Endothelial cell of umbilical vein (primary cell): ENCODE results near the gene CACHD1. TPM values are rescaled to one million over a fixed set of nuclear protein-coding genes. Genes with fewer than 3 reads are reported as not detected.

Experiments used
- BruUV-seq: library from RNA; stranded (reverse); fragments of 400-500 nt; replicated peaks from 2 replicates; lab custom pipeline; 2021; lab: Mats Ljungman, UMichigan
- CTCF ChIA-PET: fragments of 300-600, 350-600 bp; sonication (Branson Sonifier 250); formaldehyde crosslinking; loops from one replicate; lab custom pipeline; 2021; ENCODE audit warnings: antibody characterized with exemption, inconsistent platforms; lab: Charles Lee
- POLR2A ChIA-PET: fragments of 300-600, 350-600 bp; sonication (Branson Sonifier 250); formaldehyde crosslinking; loops from one replicate; lab custom pipeline; 2021; ENCODE audit warnings: antibody characterized with exemption, inconsistent platforms; lab: Charles Lee
- DNase-seq: peaks from one replicate; pipeline ENCODE4 v3.0.0-alpha.2; 2011; ENCODE audit warnings: low read depth, low spot score
- FAIRE-seq: peaks from 2 replicates; lab custom pipeline; 2011; peaks lifted over from hg19 to GRCh38; lab: Jason Lieb, UNC
- H2AFZ ChIP-seq: 2 replicates; pipeline ENCODE4 v1.6.0; 2012; ENCODE audit warnings: low read depth, low read length, control low read depth, inconsistent platforms
- H3K27ac ChIP-seq: 2 replicates; pipeline ENCODE4 v1.5.1; 2011; ENCODE audit warnings: low read depth, mild to moderate bottlenecking, control low read depth, low read length, moderate library complexity; ENCODE audit not compliant: insufficient read depth
- H3K27me3 ChIP-seq, 2 experiments: 2 replicates each; pipeline versions ENCODE4 v1.6.0 to v1.6.1; 2011; ENCODE audit warnings: low read length in 2 of 2, mixed read lengths in 1 of 2; ENCODE audit not compliant: control insufficient read depth in 2 of 2, insufficient read depth in 2 of 2
- H3K36me3 ChIP-seq, 2 experiments: 2 replicates in 1 of 2; 3 replicates in 1 of 2; pipeline ENCODE4 v1.5.1; 2011; ENCODE audit warnings: low read length in 2 of 2, mild to moderate bottlenecking in 1 of 2, moderate library complexity in 1 of 2; ENCODE audit not compliant: control insufficient read depth in 2 of 2, insufficient read depth in 2 of 2; ENCODE audit errors: extremely low read depth in 1 of 2
- H3K4me1 ChIP-seq: 3 replicates; pipeline ENCODE4 v1.5.1; 2011; ENCODE audit warnings: mild to moderate bottlenecking, low read length; ENCODE audit not compliant: control insufficient read depth, insufficient read depth; ENCODE audit errors: extremely low read depth
- H3K4me2 ChIP-seq: 2 replicates; pipeline ENCODE4 v1.6.1; 2011; ENCODE audit warnings: low read length, control low read depth, mixed read lengths; ENCODE audit not compliant: insufficient read depth
- H3K4me3 ChIP-seq, 3 experiments: fragments of 200-600 bp in 1 of 3; sonication (generic), shearing (Covaris generic) in 1 of 3; replicated peaks in 1 of 3; 2 replicates each; pipeline ENCODE4 v1.5.1; 2011 to 2016; ENCODE audit warnings: control low read depth in 3 of 3, low read length in 3 of 3, mild to moderate bottlenecking in 2 of 3, inconsistent platforms in 1 of 3, low read depth in 1 of 3, moderate library complexity in 1 of 3; ENCODE audit not compliant: insufficient read depth in 1 of 3
- H3K79me2 ChIP-seq: 2 replicates; pipeline ENCODE4 v1.6.0; 2012; ENCODE audit warnings: low read length, inconsistent platforms; ENCODE audit not compliant: control insufficient read depth, insufficient read depth
- H3K9ac ChIP-seq: replicated peaks from 2 replicates; pipeline ENCODE3; 2011; ENCODE audit warnings: low read length, control low read depth; ENCODE audit not compliant: insufficient read depth; ENCODE audit errors: extremely low read depth
- H3K9me1 ChIP-seq: replicated peaks from 3 replicates; pipeline ENCODE4 v1.6.0; 2011; ENCODE audit warnings: mild to moderate bottlenecking, low read length; ENCODE audit not compliant: control insufficient read depth, insufficient read depth; ENCODE audit errors: extremely low read depth
- H3K9me3 ChIP-seq: replicated peaks from 2 replicates; pipeline ENCODE4 v1.5.1; 2012; ENCODE audit warnings: low read length, inconsistent platforms; ENCODE audit not compliant: control insufficient read depth, insufficient read depth
- H4K20me1 ChIP-seq: replicated peaks from 2 replicates; pipeline ENCODE3; 2011; ENCODE audit warnings: mild to moderate bottlenecking, low read length; ENCODE audit not compliant: control insufficient read depth, insufficient read depth; ENCODE audit errors: extremely low read depth
- FOS ChIP-seq: IDR thresholded peaks from 2 replicates; pipeline ENCODE4 v1.6.1; 2011; ENCODE audit warnings: mild to moderate bottlenecking, low read length, moderate library complexity, borderline replicate concordance; ENCODE audit not compliant: insufficient read depth
- GATA2 ChIP-seq: IDR thresholded peaks from 2 replicates; pipeline ENCODE4 v1.7.0; 2011; ENCODE audit warnings: low read depth, mild to moderate bottlenecking, moderate library complexity, mixed read lengths, low read length; ENCODE audit not compliant: insufficient read length, insufficient read depth
- JUN ChIP-seq: IDR thresholded peaks from 2 replicates; pipeline ENCODE4 v1.6.1; 2011; ENCODE audit warnings: borderline replicate concordance, low read depth; ENCODE audit not compliant: insufficient read length, insufficient read depth
- MAX ChIP-seq: IDR thresholded peaks from 2 replicates; pipeline ENCODE4 v1.6.1; 2011; ENCODE audit not compliant: insufficient read depth, insufficient read length
- MYC ChIP-seq: IDR thresholded peaks from one replicate; pipeline ENCODE4 v1.6.1; 2011; ENCODE audit warnings: mild to moderate bottlenecking, low read depth, low read length
- POLR2AphosphoS5 ChIP-seq: IDR thresholded peaks from 2 replicates; pipeline ENCODE4 v1.6.1; 2012; ENCODE audit warnings: low read depth, mild to moderate bottlenecking, control low read depth, low read length, moderate library complexity; ENCODE audit not compliant: insufficient read depth
- dilution Hi-C: fragments of 300-500 bp; cut with MboI; formaldehyde crosslinking; loops from one replicate; pipeline ENCODE4 v1.15.0; 2019; ENCODE audit warnings: low sequenced_read_pairs; ENCODE audit not compliant: extremely low pct_ligation_motif_present
- intact Hi-C: fragments of 100-400 bp; cut with micrococcal nuclease; formaldehyde crosslinking; loops from one replicate; pipeline ENCODE4 v1.10.0; 2022
- polyA plus RNA-seq, 4 experiments: library from polyadenylated mRNA; depleted of rRNA in 3 of 4; stranded (reverse) in 3 of 4; unstranded in 1 of 4; fragments of >200 nt; gene quantifications; 2 replicates each; pipeline versions ENCODE4 v1.2.1 to v1.2.3, GENCODE V29; 2011 to 2012; ENCODE audit warnings: missing spikeins in 1 of 4
- total RNA-seq: library from RNA; stranded (reverse); gene quantifications from 2 replicates; pipeline ENCODE4 v1.2.3, GENCODE V29; 2021
- TF ChIP-seq, protein P1 (sequence below), 2 donors: IDR thresholded peaks; 1 replicate in 1 of 2; 2 replicates in 1 of 2; pipeline ENCODE4 v1.5.1; 2011; ENCODE audit warnings: low read length in 2 of 2, mild to moderate bottlenecking in 2 of 2, moderate library complexity in 2 of 2, control low read depth in 1 of 2, inconsistent platforms in 1 of 2, low read depth in 1 of 2; ENCODE audit not compliant: insufficient read depth in 1 of 2; ENCODE audit errors: extremely low read depth in 1 of 2

The CACHD1 gene
- total and polyA plus RNA-seq, 2 donors (not counting 3 experiments of a cell fraction or from before 2014, with no cell fraction given), result 3.6 to 9.3 TPM

DNA sequence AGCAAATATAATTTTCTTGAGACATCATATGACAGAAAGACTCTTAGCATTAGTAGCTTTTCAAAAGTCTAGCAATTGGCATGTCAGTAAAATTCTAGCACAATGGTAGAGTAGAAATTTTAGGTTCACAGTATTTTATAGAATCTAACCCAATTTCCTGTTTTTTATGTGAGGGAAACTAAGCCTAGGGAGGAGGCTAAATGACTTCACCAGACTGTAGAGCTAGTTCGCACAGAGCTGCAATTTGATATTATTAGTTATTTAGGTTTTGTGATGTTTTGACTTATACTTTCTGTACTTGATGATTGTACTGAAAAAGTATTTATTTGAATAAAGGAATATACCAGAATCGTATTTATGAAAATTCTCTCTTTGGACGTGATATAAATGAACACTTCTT is 68.5 kb downstream of the CACHD1 start:
- H3K4me1 ChIP-seq, result peaks cover 22% of the 10 kb centered on the region
- no peak for FAIRE-seq
- TF ChIP-seq MYC, result no peak
- TF ChIP-seq GATA2, result no peak
- TF ChIP-seq MAX, result no peak
- TF ChIP-seq JUN, result no peak
- no peak for TF ChIP-seq POLR2AphosphoS5
- TF ChIP-seq FOS, result no peak
- TF ChIP-seq, protein P1, sequence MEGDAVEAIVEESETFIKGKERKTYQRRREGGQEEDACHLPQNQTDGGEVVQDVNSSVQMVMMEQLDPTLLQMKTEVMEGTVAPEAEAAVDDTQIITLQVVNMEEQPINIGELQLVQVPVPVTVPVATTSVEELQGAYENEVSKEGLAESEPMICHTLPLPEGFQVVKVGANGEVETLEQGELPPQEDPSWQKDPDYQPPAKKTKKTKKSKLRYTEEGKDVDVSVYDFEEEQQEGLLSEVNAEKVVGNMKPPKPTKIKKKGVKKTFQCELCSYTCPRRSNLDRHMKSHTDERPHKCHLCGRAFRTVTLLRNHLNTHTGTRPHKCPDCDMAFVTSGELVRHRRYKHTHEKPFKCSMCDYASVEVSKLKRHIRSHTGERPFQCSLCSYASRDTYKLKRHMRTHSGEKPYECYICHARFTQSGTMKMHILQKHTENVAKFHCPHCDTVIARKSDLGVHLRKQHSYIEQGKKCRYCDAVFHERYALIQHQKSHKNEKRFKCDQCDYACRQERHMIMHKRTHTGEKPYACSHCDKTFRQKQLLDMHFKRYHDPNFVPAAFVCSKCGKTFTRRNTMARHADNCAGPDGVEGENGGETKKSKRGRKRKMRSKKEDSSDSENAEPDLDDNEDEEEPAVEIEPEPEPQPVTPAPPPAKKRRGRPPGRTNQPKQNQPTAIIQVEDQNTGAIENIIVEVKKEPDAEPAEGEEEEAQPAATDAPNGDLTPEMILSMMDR (IDR thresholded peaks at IDR 0.05; ENCODE audit: extremely low read depth in 1 of 2, insufficient read depth in 1 of 2, low read depth in 1 of 2, low read length in 2 of 2), result no peak
- no peaks in the 10 kb centered on the region for H3K9me3 ChIP-seq
- no peak overlapping the region for H3K4me3 ChIP-seq
- no TSS peak for BruUV-seq
- intact Hi-C loops (no loop called here), dilution Hi-C loops (no loop called here)
- H3K4me2 ChIP-seq, result no peak overlapping the region
- DNase-seq, result peak; percentile 23
- H3K27ac ChIP-seq, result no peak overlapping the region
- CTCF ChIA-PET, result interaction anchor here (1.5 kb wide), 1 partner anchor 13 kb away, joined by 3 read pairs; no protein-coding TSS in a partner anchor
- no peaks in the 10 kb centered on the region for H3K9me1 ChIP-seq
- H4K20me1 ChIP-seq, result no peaks in the 10 kb centered on the region
- POLR2A ChIA-PET, result no interaction called here
- H3K27me3 ChIP-seq, result no peaks in the 10 kb centered on the region
- no peak overlapping the region for H2AFZ ChIP-seq
- no peak overlapping the region for H3K9ac ChIP-seq
- H3K36me3 ChIP-seq, result no peaks in the 10 kb centered on the region
- no peaks in the 10 kb centered on the region for H3K79me2 ChIP-seq
